Endothelial cell of umbilical vein (primary cell): ENCODE results near the gene PRKX. TPM values are rescaled to one million over a fixed set of nuclear protein-coding genes. Genes with fewer than 3 reads are reported as not detected.

Source experiments
- BruUV-seq: library from RNA; stranded (reverse); fragments of 400-500 nt; replicated peaks from 2 replicates; lab custom pipeline; 2021; lab: Mats Ljungman, UMichigan
- CTCF ChIA-PET: fragments of 300-600, 350-600 bp; sonication (Branson Sonifier 250); formaldehyde crosslinking; loops from one replicate; lab custom pipeline; 2021; ENCODE audit warnings: antibody characterized with exemption, inconsistent platforms; lab: Charles Lee
- POLR2A ChIA-PET: fragments of 300-600, 350-600 bp; sonication (Branson Sonifier 250); formaldehyde crosslinking; loops from one replicate; lab custom pipeline; 2021; ENCODE audit warnings: antibody characterized with exemption, inconsistent platforms; lab: Charles Lee
- DNase-seq: peaks from one replicate; pipeline ENCODE4 v3.0.0-alpha.2; 2011; ENCODE audit warnings: low read depth, low spot score
- FAIRE-seq: peaks from 2 replicates; lab custom pipeline; 2011; peaks lifted over from hg19 to GRCh38; lab: Jason Lieb, UNC
- H2AFZ ChIP-seq: 2 replicates; pipeline ENCODE4 v1.6.0; 2012; ENCODE audit warnings: low read depth, low read length, control low read depth, inconsistent platforms
- H3K27ac ChIP-seq: 2 replicates; pipeline ENCODE4 v1.5.1; 2011; ENCODE audit warnings: low read depth, mild to moderate bottlenecking, control low read depth, low read length, moderate library complexity; ENCODE audit not compliant: insufficient read depth
- H3K27me3 ChIP-seq, 2 experiments: 2 replicates each; pipeline versions ENCODE4 v1.6.0 to v1.6.1; 2011; ENCODE audit warnings: low read length in 2 of 2, mixed read lengths in 1 of 2; ENCODE audit not compliant: control insufficient read depth in 2 of 2, insufficient read depth in 2 of 2
- H3K36me3 ChIP-seq, 2 experiments: 2 replicates in 1 of 2; 3 replicates in 1 of 2; pipeline ENCODE4 v1.5.1; 2011; ENCODE audit warnings: low read length in 2 of 2, mild to moderate bottlenecking in 1 of 2, moderate library complexity in 1 of 2; ENCODE audit not compliant: control insufficient read depth in 2 of 2, insufficient read depth in 2 of 2; ENCODE audit errors: extremely low read depth in 1 of 2
- H3K4me1 ChIP-seq: 3 replicates; pipeline ENCODE4 v1.5.1; 2011; ENCODE audit warnings: mild to moderate bottlenecking, low read length; ENCODE audit not compliant: control insufficient read depth, insufficient read depth; ENCODE audit errors: extremely low read depth
- H3K4me2 ChIP-seq: 2 replicates; pipeline ENCODE4 v1.6.1; 2011; ENCODE audit warnings: low read length, control low read depth, mixed read lengths; ENCODE audit not compliant: insufficient read depth
- H3K4me3 ChIP-seq, 3 experiments: fragments of 200-600 bp in 1 of 3; sonication (generic), shearing (Covaris generic) in 1 of 3; replicated peaks in 1 of 3; 2 replicates each; pipeline ENCODE4 v1.5.1; 2011 to 2016; ENCODE audit warnings: control low read depth in 3 of 3, low read length in 3 of 3, mild to moderate bottlenecking in 2 of 3, inconsistent platforms in 1 of 3, low read depth in 1 of 3, moderate library complexity in 1 of 3; ENCODE audit not compliant: insufficient read depth in 1 of 3
- H3K79me2 ChIP-seq: 2 replicates; pipeline ENCODE4 v1.6.0; 2012; ENCODE audit warnings: low read length, inconsistent platforms; ENCODE audit not compliant: control insufficient read depth, insufficient read depth
- H3K9ac ChIP-seq: replicated peaks from 2 replicates; pipeline ENCODE3; 2011; ENCODE audit warnings: low read length, control low read depth; ENCODE audit not compliant: insufficient read depth; ENCODE audit errors: extremely low read depth
- H3K9me1 ChIP-seq: replicated peaks from 3 replicates; pipeline ENCODE4 v1.6.0; 2011; ENCODE audit warnings: mild to moderate bottlenecking, low read length; ENCODE audit not compliant: control insufficient read depth, insufficient read depth; ENCODE audit errors: extremely low read depth
- H3K9me3 ChIP-seq: replicated peaks from 2 replicates; pipeline ENCODE4 v1.5.1; 2012; ENCODE audit warnings: low read length, inconsistent platforms; ENCODE audit not compliant: control insufficient read depth, insufficient read depth
- H4K20me1 ChIP-seq: replicated peaks from 2 replicates; pipeline ENCODE3; 2011; ENCODE audit warnings: mild to moderate bottlenecking, low read length; ENCODE audit not compliant: control insufficient read depth, insufficient read depth; ENCODE audit errors: extremely low read depth
- EZH2 ChIP-seq: IDR thresholded peaks from 2 replicates; pipeline ENCODE4 v1.6.1; 2012; ENCODE audit warnings: borderline replicate concordance, low read depth, mild to moderate bottlenecking, moderate library complexity, low read length, inconsistent platforms; ENCODE audit not compliant: severe bottlenecking
- GATA2 ChIP-seq: IDR thresholded peaks from 2 replicates; pipeline ENCODE4 v1.7.0; 2011; ENCODE audit warnings: low read depth, mild to moderate bottlenecking, moderate library complexity, mixed read lengths, low read length; ENCODE audit not compliant: insufficient read length, insufficient read depth
- MYC ChIP-seq: IDR thresholded peaks from one replicate; pipeline ENCODE4 v1.6.1; 2011; ENCODE audit warnings: mild to moderate bottlenecking, low read depth, low read length
- POLR2AphosphoS5 ChIP-seq: IDR thresholded peaks from 2 replicates; pipeline ENCODE4 v1.6.1; 2012; ENCODE audit warnings: low read depth, mild to moderate bottlenecking, control low read depth, low read length, moderate library complexity; ENCODE audit not compliant: insufficient read depth
- dilution Hi-C: fragments of 300-500 bp; cut with MboI; formaldehyde crosslinking; loops from one replicate; pipeline ENCODE4 v1.15.0; 2019; ENCODE audit warnings: low sequenced_read_pairs; ENCODE audit not compliant: extremely low pct_ligation_motif_present
- intact Hi-C: fragments of 100-400 bp; cut with micrococcal nuclease; formaldehyde crosslinking; loops from one replicate; pipeline ENCODE4 v1.10.0; 2022
- polyA plus RNA-seq, 4 experiments: library from polyadenylated mRNA; depleted of rRNA in 3 of 4; stranded (reverse) in 3 of 4; unstranded in 1 of 4; fragments of >200 nt; gene quantifications; 2 replicates each; pipeline versions ENCODE4 v1.2.1 to v1.2.3, GENCODE V29; 2011 to 2012; ENCODE audit warnings: missing spikeins in 1 of 4
- total RNA-seq: library from RNA; stranded (reverse); gene quantifications from 2 replicates; pipeline ENCODE4 v1.2.3, GENCODE V29; 2021

PRKX gene
- total and polyA plus RNA-seq, 2 donors (not counting 3 experiments of a cell fraction or from before 2014, with no cell fraction given), result 11.2 to 27.5 TPM

GRCh38 chrX:3697220-3697684 lies 16.2 kb downstream of the PRKX start:
- no peaks in the 10 kb centered on the region for H4K20me1 ChIP-seq
- H2AFZ ChIP-seq, result no peak overlapping the region
- DNase-seq (no peak), FAIRE-seq (no peak)
- no peak overlapping the region for H3K4me2 ChIP-seq
- BruUV-seq, result no TSS peak
- intact Hi-C loops, result no loop called here
- no peak overlapping the region for H3K9ac ChIP-seq
- no peak overlapping the region for H3K4me3 ChIP-seq
- H3K9me3 ChIP-seq, result no peaks in the 10 kb centered on the region
- H3K9me1 ChIP-seq, result no peaks in the 10 kb centered on the region
- peaks cover 51% of the 10 kb centered on the region for H3K79me2 ChIP-seq
- H3K36me3 ChIP-seq, result no peaks in the 10 kb centered on the region
- dilution Hi-C loops, result no loop called here
- TF ChIP-seq GATA2, result no peak
- TF ChIP-seq POLR2AphosphoS5, result no peak
- no peak for TF ChIP-seq EZH2
- no peak for TF ChIP-seq MYC
- ChIA-PET POLR2A (no interaction called here), CTCF (no interaction called here)
- no peak overlapping the region for H3K27ac ChIP-seq
- peaks cover 10% of the 10 kb centered on the region for H3K4me1 ChIP-seq
- no peaks in the 10 kb centered on the region for H3K27me3 ChIP-seq

GRCh38 chrX:3695536-3695935 lies 17.9 kb downstream of the PRKX start:
- H3K4me1 ChIP-seq, result peaks cover 10% of the 10 kb centered on the region
- no peak for TF ChIP-seq EZH2
- FAIRE-seq (no peak), DNase-seq (no peak)
- no peaks in the 10 kb centered on the region for H3K9me1 ChIP-seq
- intact Hi-C loops, result no loop called here
- no peak overlapping the region for H2AFZ ChIP-seq
- H3K4me3 ChIP-seq, result no peak overlapping the region
- ChIA-PET CTCF (no interaction called here), POLR2A (no interaction called here)
- H3K27ac ChIP-seq, result no peak overlapping the region
- no peak overlapping the region for H3K4me2 ChIP-seq
- H3K27me3 ChIP-seq, result no peaks in the 10 kb centered on the region
- no TSS peak for BruUV-seq
- no peaks in the 10 kb centered on the region for H3K36me3 ChIP-seq
- H3K79me2 ChIP-seq, result peaks cover 54% of the 10 kb centered on the region
- H3K9me3 ChIP-seq, result no peaks in the 10 kb centered on the region
- dilution Hi-C loops, result no loop called here
- H3K9ac ChIP-seq, result no peak overlapping the region
- no peaks in the 10 kb centered on the region for H4K20me1 ChIP-seq
